H7 (cell line): Measurements from ENCODE around the gene GPR42. TPM values are rescaled to one million over a fixed set of nuclear protein-coding genes. Genes with fewer than 3 reads are reported as not detected.
"Not testable (repeated sequence)": the region's sequence is repeated elsewhere in the genome, so short reads cannot be mapped to it uniquely, and the experiment has no call there.

ENCODE experiments used
- DNase-seq: peaks from one replicate; pipeline ENCODE4 v3.0.0; 2012
- H3K27me3 ChIP-seq: 2 replicates; pipeline ENCODE4 v1.6.0; 2011; ENCODE audit warnings: mild to moderate bottlenecking, low read length; ENCODE audit not compliant: control insufficient read depth, insufficient read depth
- H3K36me3 ChIP-seq: replicated peaks from 2 replicates; pipeline ENCODE4 v1.5.1; 2011; ENCODE audit warnings: low read length; ENCODE audit not compliant: control insufficient read depth, insufficient read depth
- H3K4me3 ChIP-seq: 2 replicates; pipeline ENCODE4 v1.5.1; 2011; ENCODE audit warnings: low read depth, mild to moderate bottlenecking, control low read depth, low read length, moderate library complexity; ENCODE audit not compliant: insufficient read depth
- total RNA-seq: library from RNA; depleted of rRNA; stranded (reverse); fragments of >200 nt; shearing (Covaris generic); gene quantifications from 2 replicates; pipeline ENCODE4 v1.2.3, GENCODE V29; 2014

Gene GPR42
- total RNA-seq, 1 experiment from 2014 or later = not detected

DNA sequence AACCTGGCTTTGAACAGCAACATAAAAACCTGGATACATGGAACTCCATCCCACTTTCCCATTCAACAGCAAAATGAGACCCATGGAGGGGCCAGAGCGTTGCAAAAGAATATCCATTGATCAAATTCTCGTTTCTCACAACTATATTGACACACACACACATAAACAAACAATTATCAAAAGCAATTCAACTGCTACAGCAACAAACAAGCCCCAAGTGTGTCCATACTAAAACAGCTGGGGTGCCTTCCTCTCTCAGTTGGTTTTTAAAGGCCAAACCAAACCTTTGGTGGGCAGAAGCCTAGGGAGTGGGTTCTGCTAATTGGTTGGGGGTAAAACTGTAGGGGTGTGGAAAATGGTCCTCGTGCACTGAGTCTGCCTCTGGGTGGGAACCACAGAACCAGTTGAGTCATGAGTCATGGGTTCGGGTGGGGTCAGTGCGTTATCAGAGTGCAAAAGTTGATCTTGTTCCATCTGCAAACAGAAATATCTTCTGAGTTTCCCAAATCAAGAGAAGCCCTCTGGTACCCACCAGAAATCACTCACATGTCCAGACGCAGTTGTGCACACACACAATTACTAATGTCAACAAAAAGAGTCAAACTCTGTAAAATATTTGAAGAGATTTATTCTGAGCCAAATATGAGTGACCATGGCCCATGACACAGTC is 18.5 kb downstream of the GPR42 start:
- no peaks in the 10 kb centered on the region for H3K36me3 ChIP-seq
- H3K4me3 ChIP-seq = no peak overlapping the region
- no peaks in the 10 kb centered on the region for H3K27me3 ChIP-seq
- no peak for DNase-seq

DNA sequence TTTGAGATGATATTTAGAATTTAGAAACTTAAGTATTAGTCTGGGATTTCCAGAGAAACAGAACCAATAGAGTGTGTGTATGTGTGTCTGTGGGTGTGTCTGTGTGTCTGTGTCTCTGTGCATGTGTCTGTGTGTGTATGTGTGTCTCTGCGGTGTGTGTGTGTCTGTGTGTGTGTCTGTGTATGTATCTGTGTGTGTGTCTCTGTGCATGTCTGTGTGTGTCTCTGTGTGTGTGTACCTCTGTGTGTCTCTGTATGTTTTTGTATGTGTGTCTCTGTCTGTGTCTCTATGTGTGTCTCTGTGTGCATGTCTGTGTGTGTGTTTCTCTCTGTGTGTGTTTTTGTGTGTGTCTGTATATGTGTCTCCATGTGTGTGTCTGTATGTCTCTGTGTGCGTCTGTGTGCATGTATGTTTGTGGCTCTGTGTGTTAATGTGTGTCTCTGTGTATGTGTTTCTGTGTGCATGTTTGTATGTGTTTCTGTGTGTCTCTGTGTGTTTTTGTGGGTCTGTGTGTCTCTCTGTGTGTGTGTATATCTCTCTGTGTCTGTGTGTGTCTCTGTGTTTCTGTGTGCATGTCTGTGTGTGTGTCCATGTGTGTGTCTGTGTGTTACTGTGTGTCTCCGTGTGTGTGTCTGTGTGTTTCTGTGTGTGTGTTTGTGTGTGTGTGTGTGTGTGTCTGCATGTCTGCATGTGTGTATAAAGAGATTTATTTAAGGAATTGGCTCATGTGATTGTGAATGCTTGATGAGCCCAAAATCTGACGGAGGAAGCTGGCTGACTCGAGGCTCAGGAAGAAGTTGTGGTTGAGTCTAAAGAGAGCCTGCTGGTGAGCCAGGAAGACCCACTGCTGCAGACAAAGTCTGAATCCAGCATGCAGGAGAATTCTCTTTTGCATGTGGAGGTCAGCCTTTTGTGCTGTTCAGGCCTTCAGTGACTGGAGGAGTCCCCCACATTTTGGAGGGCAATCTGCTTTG is 22.2 kb downstream of the GPR42 start:
- H3K27me3 ChIP-seq = no peaks in the 10 kb centered on the region
- H3K36me3 ChIP-seq = no peaks in the 10 kb centered on the region
- no peak for DNase-seq
- no peak overlapping the region for H3K4me3 ChIP-seq

DNA sequence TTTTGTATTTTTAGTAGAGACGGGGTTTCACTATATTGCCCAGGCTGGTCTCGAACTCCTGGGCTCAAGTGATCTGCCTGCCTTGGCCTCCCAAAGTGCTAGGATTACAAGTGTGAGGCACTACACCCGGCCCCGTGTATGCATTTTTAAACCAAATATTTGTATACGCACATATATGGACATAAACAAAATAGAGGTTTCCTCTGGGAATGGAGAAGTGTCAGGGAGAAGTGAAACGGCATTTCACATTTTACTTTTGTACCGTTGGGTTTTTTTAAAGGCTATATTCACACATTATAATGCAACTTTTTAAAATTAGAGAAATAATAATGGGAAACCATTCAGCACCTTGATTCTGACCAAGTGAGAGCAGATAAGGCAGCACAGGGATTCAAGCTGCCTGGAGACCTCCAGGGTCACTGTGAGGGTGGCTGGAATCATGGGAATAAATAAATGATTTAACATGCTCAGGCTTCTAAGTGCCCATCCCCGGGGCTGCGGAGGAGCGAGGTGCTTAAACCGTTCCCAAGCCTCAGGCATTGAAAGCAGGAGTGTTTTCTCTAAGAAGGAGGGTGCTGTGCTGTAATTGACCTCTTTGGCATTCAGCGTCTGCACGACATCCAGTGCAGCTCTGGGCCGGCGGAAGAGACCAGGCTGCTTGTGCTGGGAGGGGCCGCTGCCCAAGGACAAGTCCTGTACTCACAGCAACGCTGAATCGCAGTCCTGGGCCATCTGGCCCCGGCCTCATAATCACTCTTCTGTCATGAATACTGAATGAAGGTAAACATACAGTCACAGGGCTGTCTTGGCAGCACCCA is 24.7 kb downstream of the GPR42 start:
- no peaks in the 10 kb centered on the region for H3K27me3 ChIP-seq
- no peaks in the 10 kb centered on the region for H3K36me3 ChIP-seq
- H3K4me3 ChIP-seq = no peak overlapping the region
- no peak for DNase-seq

GRCh38 chr19:35396240-35396885 is 25.5 kb downstream of the GPR42 start:
- Histone ChIP-seq H3K27me3 (no peaks in the 10 kb centered on the region), H3K36me3 (no peaks in the 10 kb centered on the region), H3K4me3 (no peak overlapping the region)
- DNase-seq = no peak

DNA sequence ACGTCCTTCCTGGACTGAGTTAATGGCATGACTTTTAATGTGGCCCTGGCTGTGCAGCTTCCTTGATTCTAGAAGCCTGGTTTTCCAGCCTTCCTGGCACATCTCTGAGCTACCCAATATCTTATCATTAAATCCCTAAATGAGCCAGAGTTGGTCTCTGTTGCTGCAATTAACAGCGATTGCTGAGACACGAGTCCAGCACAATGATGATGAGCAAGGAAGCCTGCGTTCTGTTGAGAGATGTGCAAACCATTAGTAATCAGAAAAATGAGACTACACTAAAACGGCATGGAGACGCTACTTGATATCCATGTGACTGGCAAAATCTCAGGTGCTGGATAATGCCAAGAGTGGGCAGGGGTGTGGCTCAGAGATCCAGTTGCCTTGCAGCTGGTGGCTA is 26.2 kb downstream of the GPR42 start:
- DNase-seq = no peak
- no peak overlapping the region for H3K4me3 ChIP-seq
- no peaks in the 10 kb centered on the region for H3K27me3 ChIP-seq
- H3K36me3 ChIP-seq = no peaks in the 10 kb centered on the region

GRCh38 chr19:35398570-35398969 is 27.7 kb downstream of the GPR42 start:
- no peak for DNase-seq
- no peaks in the 10 kb centered on the region for H3K27me3 ChIP-seq
- no peak overlapping the region for H3K4me3 ChIP-seq
- no peaks in the 10 kb centered on the region for H3K36me3 ChIP-seq

DNA sequence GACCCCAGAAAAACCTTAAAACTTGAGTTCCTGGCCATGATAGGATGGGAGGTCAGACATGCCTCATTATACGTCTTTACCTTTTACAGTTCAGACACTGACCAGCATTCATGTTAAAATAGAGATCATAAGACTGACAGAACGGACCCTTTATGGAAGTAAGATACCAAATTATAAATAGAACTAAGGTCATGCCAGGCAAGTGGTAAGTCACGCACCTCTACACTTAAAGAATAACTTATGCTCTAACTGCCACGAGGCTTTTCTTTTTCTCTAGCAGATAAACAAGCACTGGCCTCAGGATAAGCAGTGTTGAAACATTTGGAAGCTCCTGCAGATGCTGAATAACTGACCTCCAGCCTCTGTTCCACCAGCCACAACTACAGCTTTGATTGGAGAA is 28.4 kb downstream of the GPR42 start:
- Histone ChIP-seq H3K36me3 (no peaks in the 10 kb centered on the region), H3K27me3 (no peaks in the 10 kb centered on the region), H3K4me3 (no peak overlapping the region)
- DNase-seq = no peak

DNA sequence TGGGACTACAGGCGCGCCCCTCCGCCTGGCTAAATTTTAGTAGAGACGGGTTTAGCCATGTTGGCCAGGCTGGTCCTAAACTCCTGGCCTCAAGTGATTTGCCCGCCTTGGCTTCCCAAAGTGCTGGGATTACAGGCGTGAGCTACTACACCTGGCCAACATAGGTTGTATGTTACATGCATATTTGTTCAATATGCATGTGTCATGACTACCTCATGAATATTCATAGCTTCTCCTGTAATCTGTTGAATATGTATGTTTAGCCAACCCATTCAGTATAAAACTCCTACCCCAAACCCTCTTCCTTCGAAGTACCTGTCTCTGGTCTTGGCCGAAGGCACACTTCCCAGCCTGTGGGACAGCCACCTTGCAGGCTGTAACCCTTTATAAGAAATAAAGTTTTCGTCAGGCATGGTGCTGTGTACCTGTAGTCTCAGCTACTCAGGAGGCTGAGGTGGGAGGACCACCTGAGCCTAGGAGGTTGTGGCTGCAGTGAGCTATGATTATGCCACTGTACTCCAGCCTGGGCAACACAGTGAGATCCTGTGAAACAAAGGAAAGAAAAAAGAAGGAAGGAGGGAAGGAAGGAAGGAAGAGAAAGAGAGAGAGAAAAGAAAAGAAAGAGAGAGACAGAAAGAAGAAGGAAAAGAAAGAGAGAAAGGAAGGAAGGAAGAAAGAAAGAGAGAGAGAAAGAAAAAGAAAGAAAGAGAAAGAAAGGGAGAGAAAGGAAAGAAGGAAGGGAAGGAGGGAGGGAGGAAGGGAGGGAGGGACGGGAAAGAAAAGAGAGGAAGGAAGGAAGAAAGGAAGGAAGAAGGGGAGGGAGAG is 29.3 kb downstream of the GPR42 start:
- no peaks in the 10 kb centered on the region for H3K36me3 ChIP-seq
- no peak for DNase-seq
- H3K27me3 ChIP-seq = no peaks in the 10 kb centered on the region
- H3K4me3 ChIP-seq = no peak overlapping the region

DNA sequence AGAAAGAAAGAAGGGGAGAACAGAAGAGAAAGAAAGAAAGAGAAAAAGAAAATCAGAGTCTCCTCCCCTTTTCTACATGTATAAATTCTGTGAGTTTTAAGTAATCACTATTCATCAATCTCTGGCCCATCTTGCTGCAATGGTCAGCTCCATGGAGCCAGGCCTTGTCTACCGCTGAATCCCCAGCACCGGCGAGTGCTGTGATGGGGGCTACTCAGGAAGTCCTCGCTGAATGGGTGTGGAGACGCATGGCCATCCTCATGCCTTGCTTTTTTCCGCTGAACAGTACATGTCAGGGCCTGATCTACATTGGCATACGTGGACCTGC is 29.9 kb downstream of the GPR42 start:
- no peak for DNase-seq
- H3K36me3 ChIP-seq = no peaks in the 10 kb centered on the region
- H3K4me3 ChIP-seq = no peak overlapping the region

GRCh38 chr19:35401416-35401815 is 30.5 kb downstream of the GPR42 start:
- not testable (repeated sequence) for H3K4me3 ChIP-seq, DNase-seq, H3K27me3 ChIP-seq, H3K36me3 ChIP-seq

More for the DNA sequence above, 29.9 kb downstream of the GPR42 start:
- H3K27me3 ChIP-seq = no peaks in the 10 kb centered on the region

DNA sequence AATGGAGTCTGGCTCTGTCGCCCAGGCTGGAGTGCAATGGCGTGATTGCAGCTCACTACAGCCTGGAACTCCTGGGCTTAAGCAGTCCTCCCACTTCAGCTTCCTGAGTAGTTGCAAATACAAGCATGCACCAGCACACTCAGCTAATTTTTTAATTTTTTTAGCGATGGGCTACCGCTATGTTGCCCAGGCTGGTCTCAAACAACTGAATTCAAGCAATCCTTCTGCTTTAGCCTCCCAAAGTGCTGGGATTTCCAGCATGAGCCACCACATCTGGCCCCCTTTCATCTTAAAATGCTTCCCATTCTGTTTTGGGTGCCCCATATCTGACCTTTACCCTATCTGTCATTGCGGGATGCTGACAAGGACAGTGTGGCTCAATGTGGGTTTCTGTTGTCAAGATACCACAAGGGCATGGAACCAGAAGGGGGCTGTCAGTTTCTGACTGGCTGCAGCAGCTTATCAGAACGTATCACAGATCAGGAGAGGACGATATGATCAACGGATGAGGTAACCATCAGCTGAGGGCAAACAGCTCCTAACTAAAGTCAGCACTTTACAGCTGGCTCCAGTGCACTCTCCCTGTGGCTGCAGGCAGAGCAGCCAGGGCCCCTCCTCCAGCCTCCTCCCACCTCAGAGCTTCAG is 32.4 kb downstream of the GPR42 start:
- Histone ChIP-seq H3K4me3 (no peak overlapping the region), H3K27me3 (no peaks in the 10 kb centered on the region), H3K36me3 (no peaks in the 10 kb centered on the region)
- no peak for DNase-seq

DNA sequence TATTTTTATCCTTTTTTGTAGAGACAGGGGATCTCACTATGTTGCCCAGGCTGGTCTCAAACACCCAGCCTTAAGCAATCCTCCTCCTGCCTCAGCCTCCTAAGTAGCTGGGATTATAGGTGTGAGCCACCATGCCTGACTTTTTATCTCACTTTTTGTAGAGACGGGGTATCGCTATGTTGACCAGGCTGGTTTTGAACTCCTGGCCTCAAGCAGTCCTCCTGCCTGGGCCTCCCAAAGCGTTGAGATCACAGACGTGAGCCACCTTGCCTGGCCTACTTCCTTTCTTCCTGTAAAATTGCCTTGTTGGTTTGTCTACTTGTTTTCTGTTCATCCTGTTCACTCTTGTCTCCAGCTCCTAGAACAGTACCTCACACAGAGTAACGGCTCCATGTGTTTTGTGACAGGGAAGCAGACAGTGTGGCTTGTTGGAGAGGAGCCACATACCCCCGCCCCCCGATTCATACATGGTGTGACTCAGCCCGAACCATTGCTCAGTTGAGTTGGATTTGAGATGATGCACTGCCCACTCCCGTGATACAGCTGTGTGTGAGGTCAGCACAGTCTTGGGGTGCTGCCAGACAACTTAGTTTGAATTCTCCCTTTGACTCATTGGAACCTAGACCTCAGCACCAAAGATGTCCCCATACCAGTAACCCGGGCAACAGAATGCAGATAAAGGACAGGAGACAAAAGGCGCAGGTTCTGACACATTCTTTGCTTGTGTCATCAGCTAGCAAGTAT is 34.2 kb downstream of the GPR42 start:
- H3K4me3 ChIP-seq = no peak overlapping the region
- no peaks in the 10 kb centered on the region for H3K27me3 ChIP-seq
- no peak for DNase-seq
- H3K36me3 ChIP-seq = no peaks in the 10 kb centered on the region

- no peak for DNase-seq
- Histone ChIP-seq H3K27me3 (no peaks in the 10 kb centered on the region), H3K4me3 (no peak overlapping the region), H3K36me3 (no peaks in the 10 kb centered on the region)
These were observed 36.8 kb downstream of the GPR42 start for GRCh38 chr19:35407619-35408018.
